Neutrophil (primary cell): ENCODE data around the gene PLAC8.
A peak's percentile ranks its signal among the peaks of the same experiment; 100 is the strongest.
"Not testable (repeated sequence)": the region's sequence is repeated elsewhere in the genome, so short reads cannot be mapped to it uniquely, and the experiment has no call there.

ENCODE experiments used
- H3K27ac ChIP-seq: fragments of 200-600 bp; sonication (generic); 2 replicates; pipeline ENCODE4 v1.5.1; 2016; ENCODE audit warnings: mild to moderate bottlenecking, moderate library complexity
- H3K27me3 ChIP-seq: fragments of 200-600 bp; sonication (generic); 2 replicates; pipeline ENCODE4 v1.6.0; 2016; ENCODE audit warnings: mild to moderate bottlenecking
- H3K36me3 ChIP-seq: fragments of 200-600 bp; sonication (generic); 2 replicates; pipeline ENCODE4 v1.5.1; 2017
- H3K4me1 ChIP-seq, 2 experiments: fragments of 200-600 bp in 1 of 2; sonication (generic) in 1 of 2; 1 replicate in 1 of 2; 2 replicates in 1 of 2; pipeline versions ENCODE4 v1.5.1 to v1.6.1; 2013 to 2016; ENCODE audit warnings: low read depth in 1 of 2, low read length in 1 of 2, mild to moderate bottlenecking in 1 of 2, moderate library complexity in 1 of 2; ENCODE audit not compliant: control insufficient read depth in 1 of 2, insufficient read depth in 1 of 2
- H3K4me3 ChIP-seq, 2 experiments: fragments of 200-600 bp in 1 of 2; sonication (generic) in 1 of 2; 1 replicate in 1 of 2; 2 replicates in 1 of 2; pipeline ENCODE4 v1.5.1; 2013 to 2016; ENCODE audit warnings: low read depth in 1 of 2, low read length in 1 of 2, mild to moderate bottlenecking in 1 of 2, moderate library complexity in 1 of 2
- H3K9me3 ChIP-seq: fragments of 200-600 bp; sonication (generic); 2 replicates; pipeline ENCODE4 v1.5.1; 2016
- CTCF ChIP-seq: fragments of 200-600 bp; sonication (generic); IDR thresholded peaks from 2 replicates; pipeline ENCODE4 v1.5.1; 2016; ENCODE audit warnings: antibody characterized with exemption

The PLAC8 gene

GRCh38 chr4:83075311-83076095 is 39.0 kb downstream of the PLAC8 start:
- no peaks in the 10 kb centered on the region for H3K36me3 ChIP-seq
- no peak for TF ChIP-seq CTCF
- H3K27ac ChIP-seq: no peak overlapping the region
- peaks cover 4 to 6% of the 10 kb centered on the region in 2 experiments for H3K4me1 ChIP-seq
- no peaks in the 10 kb centered on the region for H3K9me3 ChIP-seq
- no peak overlapping the region for H3K4me3 ChIP-seq
- no peaks in the 10 kb centered on the region for H3K27me3 ChIP-seq

- H3K4me3 ChIP-seq, H3K27me3 ChIP-seq, H3K36me3 ChIP-seq, H3K9me3 ChIP-seq, H3K4me1 ChIP-seq, H3K27ac ChIP-seq: not testable (repeated sequence)
Observed at GRCh38 chr4:83074783-83075182, 39.7 kb downstream of the PLAC8 start.

GRCh38 chr4:83074086-83074704 is 40.3 kb downstream of the PLAC8 start:
- H3K4me3 ChIP-seq: no peak overlapping the region
- H3K36me3 ChIP-seq: no peaks in the 10 kb centered on the region
- no peak overlapping the region for H3K27ac ChIP-seq
- no peaks in the 10 kb centered on the region for H3K27me3 ChIP-seq
- no peaks in the 10 kb centered on the region for H3K4me1 ChIP-seq
- TF ChIP-seq CTCF: peak; percentile 66
- H3K9me3 ChIP-seq: no peaks in the 10 kb centered on the region

GRCh38 chr4:83071116-83071515 is 43.4 kb downstream of the PLAC8 start:
- no peak overlapping the region for H3K27ac ChIP-seq
- TF ChIP-seq CTCF: no peak
- no peak overlapping the region for H3K4me3 ChIP-seq
- no peaks in the 10 kb centered on the region for H3K27me3 ChIP-seq
- peaks cover 16% of the 10 kb centered on the region for H3K36me3 ChIP-seq
- no peaks in the 10 kb centered on the region for H3K9me3 ChIP-seq
- no peaks in the 10 kb centered on the region for H3K4me1 ChIP-seq

GRCh38 chr4:83067058-83067639 is 47.4 kb downstream of the PLAC8 start:
- Histone ChIP-seq H3K9me3 (no peaks in the 10 kb centered on the region), H3K27ac (no peak overlapping the region), H3K4me3 (no peak overlapping the region), H3K4me1 (no peaks in the 10 kb centered on the region), H3K27me3 (no peaks in the 10 kb centered on the region), H3K36me3 (peaks cover 25% of the 10 kb centered on the region)
- TF ChIP-seq CTCF: no peak

- Histone ChIP-seq H3K27ac (no peak overlapping the region), H3K9me3 (no peaks in the 10 kb centered on the region), H3K4me3 (no peak overlapping the region), H3K27me3 (no peaks in the 10 kb centered on the region), H3K4me1 (no peaks in the 10 kb centered on the region), H3K36me3 (peaks cover 30% of the 10 kb centered on the region)
- no peak for TF ChIP-seq CTCF
Observed at GRCh38 chr4:83065266-83065665, 49.3 kb downstream of the PLAC8 start.
